ENCODE results near the gene LRP1B.
"Not testable (repeated sequence)": the region's sequence is repeated elsewhere in the genome, so short reads cannot be mapped to it uniquely, and the experiment has no call there.

Gene LRP1B

GRCh38 chr2:140747090-140747489 is 1383.7 kb downstream of the LRP1B start:
- DNase-seq = no peak

- no peak for DNase-seq
These were observed 1386.4 kb downstream of the LRP1B start for GRCh38 chr2:140744379-140744778.

- peak; percentile 64 for DNase-seq
These were observed 1393.8 kb downstream of the LRP1B start for GRCh38 chr2:140737006-140737405.

- peak; percentile 44 for DNase-seq
These were observed 1395.8 kb downstream of the LRP1B start for GRCh38 chr2:140734992-140735391.

GRCh38 chr2:140718999-140719398 is 1411.8 kb downstream of the LRP1B start:
- DNase-seq = no peak

GRCh38 chr2:140717481-140717880 is 1413.3 kb downstream of the LRP1B start:
- DNase-seq = no peak

- DNase-seq = no peak
These were observed 1416.2 kb downstream of the LRP1B start for GRCh38 chr2:140714586-140714985.

GRCh38 chr2:140711867-140712266 is 1418.9 kb downstream of the LRP1B start:
- no peak for DNase-seq

GRCh38 chr2:140701726-140702125 is 1429.1 kb downstream of the LRP1B start:
- DNase-seq = no peak

- DNase-seq = no peak
These were observed 1432.2 kb downstream of the LRP1B start for GRCh38 chr2:140698636-140699035.

GRCh38 chr2:140696449-140696848 is 1434.4 kb downstream of the LRP1B start:
- no peak for DNase-seq

GRCh38 chr2:140695155-140695554 is 1435.7 kb downstream of the LRP1B start:
- DNase-seq = peak; percentile 72

- no peak for DNase-seq
These were observed 1443.0 kb downstream of the LRP1B start for GRCh38 chr2:140687825-140688224.

- DNase-seq = no peak
These were observed 1447.2 kb downstream of the LRP1B start for GRCh38 chr2:140683658-140684057.

GRCh38 chr2:140680862-140681261 is 1450.0 kb downstream of the LRP1B start:
- DNase-seq = no peak

- DNase-seq = no peak
These were observed 1451.1 kb downstream of the LRP1B start for GRCh38 chr2:140679752-140680151.

- no peak for DNase-seq
These were observed 1460.9 kb downstream of the LRP1B start for GRCh38 chr2:140669911-140670310.

- no peak for DNase-seq
These were observed 1463.6 kb downstream of the LRP1B start for GRCh38 chr2:140667203-140667602.

GRCh38 chr2:140662504-140662903 is 1468.3 kb downstream of the LRP1B start:
- DNase-seq = no peak

- no peak for DNase-seq
These were observed 1471.8 kb downstream of the LRP1B start for GRCh38 chr2:140658760-140659692.

GRCh38 chr2:140657657-140658056 is 1473.2 kb downstream of the LRP1B start:
- no peak for DNase-seq

- DNase-seq = no peak
These were observed 1476.3 kb downstream of the LRP1B start for GRCh38 chr2:140654565-140654964.

- DNase-seq = no peak
These were observed 1480.0 kb downstream of the LRP1B start for GRCh38 chr2:140650825-140651224.

GRCh38 chr2:140650134-140650533 is 1480.7 kb downstream of the LRP1B start:
- DNase-seq = not testable (repeated sequence)

- no peak for DNase-seq
These were observed 1482.4 kb downstream of the LRP1B start for GRCh38 chr2:140648393-140648792.

All from MV-4-11 (cell line).